Loucy (cell line): ENCODE results near the gene JPH2.

ENCODE experiments used
- H2AFZ ChIP-seq: fragments of 200-600 bp; sonication (generic); 2 replicates; pipeline ENCODE4 v1.6.0; 2016; ENCODE audit warnings: antibody characterized with exemption, mild to moderate bottlenecking, low read length, moderate library complexity
- H3F3A ChIP-seq: fragments of 200-600 bp; 2 replicates; pipeline ENCODE4 v1.6.0; 2016; ENCODE audit warnings: antibody characterized with exemption, low read depth, mild to moderate bottlenecking
- H3K27me3 ChIP-seq: fragments of 200-600 bp; sonication (generic); 2 replicates; pipeline ENCODE4 v1.6.1; 2014; ENCODE audit warnings: low read length, mild to moderate bottlenecking; ENCODE audit not compliant: insufficient read depth, poor library complexity, severe bottlenecking
- H3K36me3 ChIP-seq: fragments of 200-600 bp; sonication (generic); 2 replicates; pipeline ENCODE4 v1.6.1; 2016; ENCODE audit warnings: low read length; ENCODE audit not compliant: insufficient read depth
- H3K4me1 ChIP-seq: fragments of 200-600 bp; sonication (generic); 2 replicates; pipeline ENCODE4 v1.5.1; 2014; ENCODE audit warnings: low read length, mild to moderate bottlenecking; ENCODE audit not compliant: insufficient read depth, poor library complexity, severe bottlenecking
- H3K4me2 ChIP-seq: fragments of 200-600 bp; sonication (generic); 2 replicates; pipeline ENCODE4 v1.6.0; 2014; ENCODE audit warnings: antibody characterized with exemption, low read length, low read depth, mild to moderate bottlenecking; ENCODE audit not compliant: poor library complexity, severe bottlenecking
- H3K4me3 ChIP-seq: fragments of 200-600 bp; sonication (generic); 2 replicates; pipeline ENCODE4 v1.5.1; 2014; ENCODE audit warnings: low read length, mild to moderate bottlenecking, mixed read lengths; ENCODE audit not compliant: poor library complexity, severe bottlenecking
- H3K79me2 ChIP-seq: fragments of 200-600 bp; sonication (generic); 2 replicates; pipeline ENCODE4 v1.6.1; 2014; ENCODE audit warnings: low read length; ENCODE audit not compliant: insufficient read depth
- H3K9ac ChIP-seq: fragments of 200-600 bp; sonication (generic); 2 replicates; pipeline ENCODE4 v1.6.0; 2014; ENCODE audit warnings: mild to moderate bottlenecking, low read depth, low read length, moderate library complexity; ENCODE audit not compliant: poor library complexity, severe bottlenecking
- H3K9me2 ChIP-seq: fragments of 200-600 bp; sonication (generic); replicated peaks from 2 replicates; pipeline ENCODE4 v1.6.1; 2016; ENCODE audit warnings: low read depth, low read length, mixed read lengths
- H3K9me3 ChIP-seq: fragments of 200-600 bp; sonication (generic); 2 replicates; pipeline ENCODE4 v1.6.1; 2014; ENCODE audit warnings: mild to moderate bottlenecking, antibody characterized with exemption, low read length, low read depth; ENCODE audit not compliant: insufficient read depth
- H4K20me1 ChIP-seq: fragments of 200-600 bp; sonication (generic); 2 replicates; pipeline ENCODE4 v1.6.0; 2014; ENCODE audit warnings: antibody characterized with exemption, low read length, mild to moderate bottlenecking; ENCODE audit not compliant: insufficient read depth, poor library complexity, severe bottlenecking
- CTCF ChIP-seq: fragments of 200-600 bp; sonication (generic); conservative IDR thresholded peaks from 2 replicates; pipeline ENCODE4 v1.5.1; 2014; ENCODE audit warnings: mild to moderate bottlenecking, antibody characterized with exemption, low read length
- EZH2phosphoT487 ChIP-seq: fragments of 200-600 bp; IDR thresholded peaks from 2 replicates; pipeline ENCODE4 v1.6.1; 2018; ENCODE audit warnings: antibody characterized with exemption, mild to moderate bottlenecking, moderate library complexity, borderline replicate concordance

Gene JPH2

DNA sequence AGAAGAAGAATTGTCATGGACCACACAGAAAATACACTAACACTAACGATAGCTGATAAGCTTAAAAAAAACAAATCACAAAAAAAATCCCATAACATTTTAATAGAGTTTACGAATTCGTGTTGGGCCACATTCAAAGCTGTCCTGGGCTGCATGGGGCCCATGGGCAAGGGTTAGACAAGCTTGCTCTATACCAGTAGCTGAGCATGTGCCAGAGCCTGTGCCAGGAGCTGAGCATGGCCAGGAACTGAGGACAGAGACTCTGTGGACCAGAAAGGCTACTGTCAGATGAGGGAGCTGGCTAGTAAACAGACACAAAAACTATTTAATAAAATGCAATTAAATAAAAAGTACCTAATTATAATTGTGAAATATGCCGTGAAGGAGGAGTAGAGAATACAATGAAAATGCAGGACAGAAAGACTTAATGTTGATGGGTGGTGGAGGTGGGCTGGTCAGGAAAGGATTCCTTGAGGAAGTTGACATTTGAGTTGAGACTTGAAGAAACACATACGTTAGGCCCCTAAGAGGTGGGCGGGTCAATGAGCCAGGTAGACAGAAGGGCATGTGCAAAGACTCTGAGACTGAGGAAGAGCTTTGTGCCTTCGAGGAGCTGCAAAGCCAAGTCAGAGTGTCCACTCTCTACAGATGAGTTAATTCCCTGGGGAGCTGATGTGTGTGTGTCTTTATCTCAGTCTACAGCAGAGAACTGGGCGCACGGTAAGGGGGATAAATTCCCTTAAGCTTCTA, 66.1 kb downstream of the JPH2 start:
- Histone ChIP-seq H3K79me2 (no peaks in the 10 kb centered on the region), H4K20me1 (no peaks in the 10 kb centered on the region), H3K27me3 (no peaks in the 10 kb centered on the region), H3K9ac (no peak overlapping the region), H3F3A (no peaks in the 10 kb centered on the region), H3K9me2 (no peaks in the 10 kb centered on the region), H3K4me1 (no peaks in the 10 kb centered on the region), H3K4me2 (no peak overlapping the region), H3K36me3 (no peaks in the 10 kb centered on the region), H2AFZ (no peak overlapping the region), H3K9me3 (no peaks in the 10 kb centered on the region), H3K4me3 (no peak overlapping the region)
- TF ChIP-seq EZH2phosphoT487 (no peak), CTCF (no peak)

GRCh38 chr20:44118185-44119033, 68.6 kb downstream of the JPH2 start:
- H3K9me3 ChIP-seq: no peaks in the 10 kb centered on the region
- H3F3A ChIP-seq: no peaks in the 10 kb centered on the region
- H3K9ac ChIP-seq: no peak overlapping the region
- H3K4me2 ChIP-seq: no peak overlapping the region
- H2AFZ ChIP-seq: peak overlapping the region; percentile 55; the same call in 1 of the 2 replicates
- H3K4me1 ChIP-seq: no peaks in the 10 kb centered on the region
- H3K4me3 ChIP-seq: no peak overlapping the region
- H3K27me3 ChIP-seq: no peaks in the 10 kb centered on the region
- no peaks in the 10 kb centered on the region for H3K79me2 ChIP-seq
- H3K36me3 ChIP-seq: no peaks in the 10 kb centered on the region
- TF ChIP-seq CTCF (no peak), EZH2phosphoT487 (no peak)
- no peaks in the 10 kb centered on the region for H3K9me2 ChIP-seq
- H4K20me1 ChIP-seq: no peaks in the 10 kb centered on the region

GRCh38 chr20:44117296-44118184, 69.4 kb downstream of the JPH2 start:
- H4K20me1 ChIP-seq: no peaks in the 10 kb centered on the region
- H3K4me2 ChIP-seq: no peak overlapping the region
- no peaks in the 10 kb centered on the region for H3K27me3 ChIP-seq
- TF ChIP-seq CTCF (no peak), EZH2phosphoT487 (no peak)
- H3K4me3 ChIP-seq: no peak overlapping the region
- H3K9me2 ChIP-seq: no peaks in the 10 kb centered on the region
- no peaks in the 10 kb centered on the region for H3K9me3 ChIP-seq
- no peaks in the 10 kb centered on the region for H3K79me2 ChIP-seq
- H3K36me3 ChIP-seq: no peaks in the 10 kb centered on the region
- H3K4me1 ChIP-seq: no peaks in the 10 kb centered on the region
- H2AFZ ChIP-seq: no peak overlapping the region
- no peaks in the 10 kb centered on the region for H3F3A ChIP-seq
- no peak overlapping the region for H3K9ac ChIP-seq
